Coronary artery (tissue), 2 donors: Measurements from ENCODE around the gene CYP4F2.

Experiments
- DNase-seq: peaks from one replicate; pipeline ENCODE4 v3.0.0-alpha.2; 2017; ENCODE audit warnings: low spot score
- H3K27ac ChIP-seq, 2 donors: fragments of 200-600 bp; sonication (generic); one replicate each; pipeline ENCODE4 v1.5.1; 2016 to 2019
- H3K4me3 ChIP-seq: fragments of 200-600 bp; sonication (generic); 2 replicates; pipeline ENCODE4 v1.5.1; 2016; ENCODE audit warnings: mild to moderate bottlenecking, moderate library complexity
- CTCF ChIP-seq: fragments of 200-600 bp; sonication (generic); IDR thresholded peaks from one replicate; pipeline ENCODE4 v1.5.1; 2019; ENCODE audit warnings: antibody characterized with exemption

CYP4F2 gene

GRCh38 chr19:15897738-15898276 lies at the start of gene CYP4F2:
CYP4F2 (minus strand) TSS chr19:15898074; CDS start chr19:15897611, 463 bp downstream.
- no peak for TF ChIP-seq CTCF
- H3K4me3 ChIP-seq: no peak within 1 kb of the TSS
- no peak for DNase-seq
- H3K27ac ChIP-seq: no peak within 1 kb of the TSS

- no peak overlapping the region for H3K4me3 ChIP-seq
- DNase-seq: no peak
- H3K27ac ChIP-seq: no peak overlapping the region
- TF ChIP-seq CTCF: no peak
Measured at GRCh38 chr19:15945301-15945700, 47.4 kb upstream of the CYP4F2 start.

- H3K27ac ChIP-seq: no peak overlapping the region
- no peak for TF ChIP-seq CTCF
- no peak for DNase-seq
- no peak overlapping the region for H3K4me3 ChIP-seq
Measured at GRCh38 chr19:15944401-15944800, 46.5 kb upstream of the CYP4F2 start.

- Histone ChIP-seq H3K27ac (no peak overlapping the region), H3K4me3 (no peak overlapping the region)
- DNase-seq: no peak
- TF ChIP-seq CTCF: no peak
Measured at GRCh38 chr19:15937771-15938170, 39.9 kb upstream of the CYP4F2 start.

- DNase-seq: no peak
- Histone ChIP-seq H3K27ac (no peak overlapping the region), H3K4me3 (no peak overlapping the region)
- TF ChIP-seq CTCF: no peak
Measured at GRCh38 chr19:15936950-15937349, 39.1 kb upstream of the CYP4F2 start.

GRCh38 chr19:15936173-15936572 lies 38.3 kb upstream of the CYP4F2 start:
- DNase-seq: no peak
- Histone ChIP-seq H3K4me3 (no peak overlapping the region), H3K27ac (no peak overlapping the region)
- no peak for TF ChIP-seq CTCF

- DNase-seq: no peak
Measured at GRCh38 chr19:15935167-15935702, 37.4 kb upstream of the CYP4F2 start.

More at GRCh38 chr19:15935167-15935702, 37.4 kb upstream of the CYP4F2 start:
- no peak overlapping the region for H3K4me3 ChIP-seq
- peak overlapping the region in 1 of 2 donors; percentile 78 for H3K27ac ChIP-seq
- TF ChIP-seq CTCF: no peak
